ENCODE measurements around the gene SRGAP2C. TPM values are rescaled to one million over a fixed set of nuclear protein-coding genes. Genes with fewer than 3 reads are reported as not detected.
"Not testable (repeated sequence)": the region's sequence is repeated elsewhere in the genome, so short reads cannot be mapped to it uniquely, and the experiment has no call there.

The SRGAP2C gene
- total RNA-seq, 2 experiments from 2014 or later = 20.3 to 26.4 TPM

DNA sequence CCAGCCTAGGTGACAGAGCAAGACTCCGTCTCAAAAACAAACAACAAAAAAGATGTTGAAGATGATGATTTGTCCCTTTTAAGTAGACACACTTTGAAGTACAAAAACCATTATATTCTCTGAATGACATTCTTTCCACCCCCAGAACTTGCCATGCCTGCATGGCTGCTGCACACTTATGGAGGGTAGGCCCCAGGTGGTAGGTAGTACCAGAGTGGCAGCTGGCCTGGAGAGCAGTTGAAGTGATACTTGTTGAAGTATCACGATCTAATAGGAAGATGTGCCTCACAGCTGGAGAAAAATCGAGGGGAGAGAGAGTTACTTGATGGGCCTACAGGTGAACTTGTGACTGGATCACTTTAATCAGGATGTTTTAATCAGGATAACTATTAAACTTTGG is 15.0 kb downstream of the SRGAP2C start:
- DNase-seq, CTCF ChIA-PET: not testable (repeated sequence)

DNA sequence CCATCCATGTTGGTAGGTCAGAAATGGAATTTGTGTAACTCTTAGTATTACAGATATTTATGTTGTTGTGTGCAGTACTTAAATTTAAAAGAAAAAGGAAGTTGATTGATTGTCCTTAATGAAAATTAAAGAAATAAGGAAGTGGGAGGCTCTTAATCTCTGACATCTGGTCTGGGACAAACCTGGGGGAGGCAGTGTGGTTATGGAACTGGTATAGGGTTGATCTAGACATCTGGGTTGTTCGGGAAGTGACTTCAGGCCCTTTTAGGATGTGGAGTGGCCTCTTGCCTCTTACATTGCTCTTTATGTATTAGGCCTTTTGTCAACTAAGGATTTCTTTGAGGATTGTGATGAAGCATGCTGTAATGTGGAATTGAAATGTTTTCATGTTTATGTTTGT is 15.5 kb downstream of the SRGAP2C start:
- H3K27me3 Mint-ChIP-seq; H3K36me3 Mint-ChIP-seq; H3K9me3 Mint-ChIP-seq; H3K4me1 Mint-ChIP-seq (ENCODE audit: low read depth); DNase-seq; CTCF ChIA-PET; POLR2A ChIA-PET; H3K27ac Mint-ChIP-seq; intact Hi-C loops (cut with micrococcal nuclease); H3K4me3 Mint-ChIP-seq: not testable (repeated sequence)

More for the DNA sequence above, 15.0 kb downstream of the SRGAP2C start:
- POLR2A ChIA-PET; H3K36me3 Mint-ChIP-seq; H3K4me1 Mint-ChIP-seq (ENCODE audit: low read depth); intact Hi-C loops (cut with micrococcal nuclease); H3K4me3 Mint-ChIP-seq; H3K27ac Mint-ChIP-seq; H3K9me3 Mint-ChIP-seq; H3K27me3 Mint-ChIP-seq: not testable (repeated sequence)

GRCh38 chr1:121200985-121201981 is 16.5 kb downstream of the SRGAP2C start:
- H3K4me3 Mint-ChIP-seq, POLR2A ChIA-PET: not testable (repeated sequence)

GRCh38 chr1:121202986-121203385 is 18.2 kb downstream of the SRGAP2C start:
- H3K4me3 Mint-ChIP-seq; DNase-seq; intact Hi-C loops (cut with micrococcal nuclease); POLR2A ChIA-PET; H3K27ac Mint-ChIP-seq; H3K27me3 Mint-ChIP-seq; H3K4me1 Mint-ChIP-seq (ENCODE audit: low read depth); H3K9me3 Mint-ChIP-seq; CTCF ChIA-PET; H3K36me3 Mint-ChIP-seq: not testable (repeated sequence)

More at GRCh38 chr1:121200985-121201981, 16.5 kb downstream of the SRGAP2C start:
- intact Hi-C loops (cut with micrococcal nuclease); H3K4me1 Mint-ChIP-seq (ENCODE audit: low read depth); H3K27me3 Mint-ChIP-seq; H3K9me3 Mint-ChIP-seq; DNase-seq; H3K36me3 Mint-ChIP-seq; H3K27ac Mint-ChIP-seq; CTCF ChIA-PET: not testable (repeated sequence)

- H3K4me3 Mint-ChIP-seq; H3K36me3 Mint-ChIP-seq; H3K4me1 Mint-ChIP-seq (ENCODE audit: low read depth); H3K27ac Mint-ChIP-seq; POLR2A ChIA-PET; intact Hi-C loops (cut with micrococcal nuclease); H3K27me3 Mint-ChIP-seq; H3K9me3 Mint-ChIP-seq; DNase-seq; CTCF ChIA-PET: not testable (repeated sequence)
Measured at GRCh38 chr1:121205786-121206711, 21.3 kb downstream of the SRGAP2C start.

- intact Hi-C loops (cut with micrococcal nuclease); H3K36me3 Mint-ChIP-seq; CTCF ChIA-PET; H3K4me1 Mint-ChIP-seq (ENCODE audit: low read depth); H3K9me3 Mint-ChIP-seq; H3K27ac Mint-ChIP-seq; POLR2A ChIA-PET; H3K4me3 Mint-ChIP-seq; DNase-seq; H3K27me3 Mint-ChIP-seq: not testable (repeated sequence)
Measured at GRCh38 chr1:121207328-121207727, 22.6 kb downstream of the SRGAP2C start.

DNA sequence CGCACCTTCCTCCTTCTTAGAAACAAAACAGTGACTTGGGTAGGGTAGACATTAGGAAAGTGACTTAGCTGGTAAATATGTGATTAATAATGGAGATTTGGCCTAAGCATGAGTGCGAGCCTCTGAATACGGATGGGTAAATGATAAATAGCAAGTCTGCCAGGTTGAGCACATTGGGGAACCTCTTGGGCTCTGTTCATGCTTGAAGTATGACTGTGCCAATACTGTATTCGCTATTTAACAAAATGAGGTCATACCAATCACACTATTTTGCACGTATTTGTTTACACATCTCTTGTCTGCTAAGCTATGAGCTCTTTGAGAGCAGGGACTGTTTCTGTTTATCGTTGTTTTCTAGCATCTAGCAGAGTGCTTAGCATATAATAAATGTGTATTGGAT is 23.6 kb downstream of the SRGAP2C start:
- H3K27ac Mint-ChIP-seq; POLR2A ChIA-PET; intact Hi-C loops (cut with micrococcal nuclease); DNase-seq; H3K9me3 Mint-ChIP-seq; CTCF ChIA-PET; H3K27me3 Mint-ChIP-seq; H3K4me1 Mint-ChIP-seq (ENCODE audit: low read depth); H3K4me3 Mint-ChIP-seq; H3K36me3 Mint-ChIP-seq: not testable (repeated sequence)

- H3K4me1 Mint-ChIP-seq (ENCODE audit: low read depth); DNase-seq: not testable (repeated sequence)
Measured at GRCh38 chr1:121210778-121211177, 26.0 kb downstream of the SRGAP2C start.

GRCh38 chr1:121213491-121213890 is 28.7 kb downstream of the SRGAP2C start:
- H3K4me1 Mint-ChIP-seq (ENCODE audit: low read depth); H3K27me3 Mint-ChIP-seq; H3K27ac Mint-ChIP-seq; H3K4me3 Mint-ChIP-seq; intact Hi-C loops (cut with micrococcal nuclease); H3K36me3 Mint-ChIP-seq; H3K9me3 Mint-ChIP-seq; POLR2A ChIA-PET; CTCF ChIA-PET; DNase-seq: not testable (repeated sequence)

More at GRCh38 chr1:121210778-121211177, 26.0 kb downstream of the SRGAP2C start:
- H3K4me3 Mint-ChIP-seq; H3K27me3 Mint-ChIP-seq; intact Hi-C loops (cut with micrococcal nuclease); POLR2A ChIA-PET; H3K9me3 Mint-ChIP-seq; H3K36me3 Mint-ChIP-seq; CTCF ChIA-PET; H3K27ac Mint-ChIP-seq: not testable (repeated sequence)

DNA sequence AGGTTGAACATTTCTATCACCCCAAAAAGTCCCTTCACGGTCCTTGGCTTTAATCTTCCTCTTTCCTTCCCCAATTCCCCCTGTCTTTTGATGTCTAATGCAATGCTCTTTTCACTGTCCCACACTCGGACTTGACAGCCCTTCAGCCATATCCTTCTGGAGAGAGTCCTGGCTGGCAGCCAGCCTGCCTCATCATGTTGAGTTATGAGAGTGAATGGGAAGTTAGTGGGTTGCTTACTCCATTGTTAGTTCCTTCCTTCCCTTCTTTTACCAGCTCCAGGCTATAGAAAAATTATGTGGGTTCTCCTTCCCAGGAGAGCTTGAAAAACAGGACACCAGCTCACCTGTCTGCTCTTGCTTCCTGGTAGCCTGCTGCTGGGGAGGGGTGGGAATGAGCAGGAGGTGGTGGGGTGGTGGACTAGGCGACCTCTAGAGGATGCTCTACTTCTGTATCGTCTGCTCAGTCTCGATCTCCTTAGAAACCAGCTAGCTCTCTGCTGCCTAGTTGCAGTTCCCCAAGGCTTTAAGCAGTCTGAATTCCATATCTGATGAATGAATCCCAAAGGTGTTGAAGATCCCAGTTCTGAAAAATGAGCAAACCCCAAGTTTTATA is 29.9 kb downstream of the SRGAP2C start:
- intact Hi-C loops (cut with micrococcal nuclease); H3K27me3 Mint-ChIP-seq; DNase-seq; H3K9me3 Mint-ChIP-seq; H3K27ac Mint-ChIP-seq; H3K4me3 Mint-ChIP-seq; POLR2A ChIA-PET; H3K4me1 Mint-ChIP-seq (ENCODE audit: low read depth); CTCF ChIA-PET; H3K36me3 Mint-ChIP-seq: not testable (repeated sequence)

GRCh38 chr1:121215699-121216417 is 31.1 kb downstream of the SRGAP2C start:
- H3K27ac Mint-ChIP-seq; DNase-seq; CTCF ChIA-PET; H3K9me3 Mint-ChIP-seq; intact Hi-C loops (cut with micrococcal nuclease); H3K36me3 Mint-ChIP-seq; H3K4me3 Mint-ChIP-seq; H3K27me3 Mint-ChIP-seq; POLR2A ChIA-PET; H3K4me1 Mint-ChIP-seq (ENCODE audit: low read depth): not testable (repeated sequence)

DNA sequence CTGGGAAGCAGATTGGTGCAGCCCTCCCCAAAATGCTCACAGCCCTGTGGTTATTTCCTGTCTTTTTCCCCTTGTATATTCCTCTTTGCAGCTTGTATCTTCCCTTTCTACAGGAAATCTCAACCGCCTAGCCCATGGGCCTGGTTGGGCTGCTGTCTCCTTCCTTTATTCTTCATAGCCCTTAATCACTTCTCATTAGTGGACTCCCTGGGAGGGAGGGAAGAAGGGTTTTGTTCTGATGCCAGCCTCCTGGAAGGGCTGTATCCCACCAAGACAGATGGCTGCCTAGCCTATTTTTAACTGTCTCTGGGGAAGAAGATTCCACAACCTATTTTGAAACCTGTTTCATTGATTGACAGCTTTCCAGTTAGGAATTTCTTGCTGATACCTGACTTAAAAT is 31.9 kb downstream of the SRGAP2C start:
- H3K27me3 Mint-ChIP-seq; H3K36me3 Mint-ChIP-seq; H3K9me3 Mint-ChIP-seq; intact Hi-C loops (cut with micrococcal nuclease); H3K4me3 Mint-ChIP-seq; H3K4me1 Mint-ChIP-seq (ENCODE audit: low read depth); H3K27ac Mint-ChIP-seq; CTCF ChIA-PET; POLR2A ChIA-PET; DNase-seq: not testable (repeated sequence)
